Liver (tissue), 9 donors: ENCODE measurements around the gene EPHA5. TPM values are rescaled to one million over a fixed set of nuclear protein-coding genes. Genes with fewer than 3 reads are reported as not detected.

ENCODE experiments used
- DNase-seq: peaks from one replicate; pipeline ENCODE4 v3.0.0-alpha.2; 2017; ENCODE audit warnings: low spot score
- H3K27ac ChIP-seq, 2 donors: one replicate each; pipeline ENCODE4 v1.7.0; 2013; ENCODE audit warnings: inconsistent platforms in 2 of 2, low read length in 2 of 2, control low read depth in 1 of 2, low read depth in 1 of 2, mild to moderate bottlenecking in 1 of 2
- H3K27me3 ChIP-seq, 4 donors: one replicate each; pipeline versions ENCODE4 v1.6.1 to v1.7.0; 2013; ENCODE audit warnings: low read length in 3 of 4, inconsistent platforms in 1 of 4, mild to moderate bottlenecking in 1 of 4, moderate library complexity in 1 of 4; ENCODE audit not compliant: control insufficient read depth in 4 of 4, insufficient read depth in 4 of 4
- H3K36me3 ChIP-seq, 4 donors: one replicate each; pipeline versions ENCODE4 v1.6.1 to v1.7.0; 2013; ENCODE audit warnings: low read length in 3 of 4, mild to moderate bottlenecking in 3 of 4, low read depth in 1 of 4, moderate library complexity in 1 of 4; ENCODE audit not compliant: control insufficient read depth in 4 of 4, insufficient read depth in 3 of 4
- H3K4me1 ChIP-seq, 4 donors: one replicate each; pipeline versions ENCODE4 v1.6.1 to v1.7.0; 2013; ENCODE audit warnings: low read length in 3 of 4, mild to moderate bottlenecking in 3 of 4, moderate library complexity in 1 of 4; ENCODE audit not compliant: control insufficient read depth in 4 of 4, insufficient read depth in 4 of 4
- H3K4me3 ChIP-seq, 3 donors: one replicate each; pipeline versions ENCODE4 v1.6.1 to v1.7.0; 2013; ENCODE audit warnings: low read length in 3 of 3, control low read depth in 1 of 3, low read depth in 1 of 3, mild to moderate bottlenecking in 1 of 3
- H3K9ac ChIP-seq, 2 donors: one replicate each; pipeline ENCODE4 v1.7.0; 2013; ENCODE audit warnings: low read length in 2 of 2, mild to moderate bottlenecking in 2 of 2, moderate library complexity in 2 of 2, control low read depth in 1 of 2, low read depth in 1 of 2
- H3K9me3 ChIP-seq, 4 donors: one replicate each; pipeline versions ENCODE4 v1.6.1 to v1.7.0; 2013; ENCODE audit warnings: low read length in 3 of 4; ENCODE audit not compliant: control insufficient read depth in 4 of 4
- EGR1 ChIP-seq, 2 donors: IDR thresholded peaks; 2 replicates each; pipeline ENCODE4 v1.6.1; 2016 to 2018; ENCODE audit warnings: antibody characterized with exemption in 2 of 2, low read depth in 2 of 2
- FOXA1 ChIP-seq: IDR thresholded peaks from 2 replicates; pipeline ENCODE4 v1.6.1; 2016; ENCODE audit warnings: antibody characterized with exemption
- FOXA2 ChIP-seq: IDR thresholded peaks from 2 replicates; pipeline ENCODE4 v1.6.1; 2016; ENCODE audit warnings: antibody characterized with exemption
- GABPA ChIP-seq, 2 donors: IDR thresholded peaks in 1 of 2; conservative IDR thresholded peaks in 1 of 2; 2 replicates each; pipeline ENCODE4 v1.6.1; 2016; ENCODE audit warnings: antibody characterized with exemption in 2 of 2, mild to moderate bottlenecking in 1 of 2, moderate library complexity in 1 of 2
- HNF4A ChIP-seq, 2 donors: conservative IDR thresholded peaks; 2 replicates each; pipeline ENCODE4 v1.6.1; 2016; ENCODE audit warnings: antibody characterized with exemption in 2 of 2, mild to moderate bottlenecking in 2 of 2
- HNF4G ChIP-seq: IDR thresholded peaks from 2 replicates; pipeline ENCODE4 v1.6.1; 2016; ENCODE audit warnings: antibody characterized with exemption
- JUND ChIP-seq, 2 donors: IDR thresholded peaks; 2 replicates each; pipeline ENCODE4 v1.6.1; 2016; ENCODE audit warnings: antibody characterized with exemption in 2 of 2
- NR2F2 ChIP-seq: IDR thresholded peaks from 2 replicates; pipeline ENCODE4 v1.6.1; 2016; ENCODE audit warnings: antibody characterized with exemption
- RAD21 ChIP-seq, 2 donors: IDR thresholded peaks; 2 replicates each; pipeline ENCODE4 v1.6.1; 2016; ENCODE audit warnings: antibody characterized with exemption in 2 of 2, mild to moderate bottlenecking in 2 of 2
- RXRA ChIP-seq, 2 donors: IDR thresholded peaks; 2 replicates each; pipeline ENCODE4 v1.6.1; 2017 to 2018; ENCODE audit warnings: antibody characterized with exemption in 2 of 2, mild to moderate bottlenecking in 1 of 2
- SP1 ChIP-seq: IDR thresholded peaks from 2 replicates; pipeline ENCODE4 v1.6.1; 2018; ENCODE audit warnings: antibody characterized with exemption, mild to moderate bottlenecking
- TAF1 ChIP-seq: conservative IDR thresholded peaks from 2 replicates; pipeline ENCODE4 v1.6.1; 2016; ENCODE audit warnings: antibody characterized with exemption, mild to moderate bottlenecking
- YY1 ChIP-seq: IDR thresholded peaks from 2 replicates; pipeline ENCODE4 v1.6.1; 2016; ENCODE audit warnings: antibody characterized with exemption, mild to moderate bottlenecking
- WGBS: extraction: QIAGEN DNeasy Blood & Tissue Kit; methylation state at CpG from one replicate; pipeline ENCODE4 v1.1.7; 2013; 5-methylcytosine and 5-hydroxymethylcytosine counted together
- polyA plus RNA-seq, 2 donors: library from polyadenylated mRNA; stranded (reverse) in 1 of 2; unstranded in 1 of 2; fragments of 200-250 nt in 1 of 2; fragments of >200 nt in 1 of 2; fragmentation: Nextera tagmentation in 1 of 2; extraction: Ambion mirVana in 1 of 2; gene quantifications; one replicate each; pipeline versions ENCODE4 v1.2.1 to v1.2.3, GENCODE V29; 2013 to 2015
- total RNA-seq, 2 donors: library from RNA; depleted of rRNA; stranded (reverse); fragments of >200 nt; gene quantifications; one replicate each; pipeline ENCODE4 v1.2.3, GENCODE V29; 2014
- TF ChIP-seq, protein P1 (sequence below): IDR thresholded peaks from 2 replicates; pipeline ENCODE4 v1.6.1; 2016; ENCODE audit warnings: antibody characterized with exemption, mild to moderate bottlenecking
- TF ChIP-seq, protein P2 (sequence below): fragments of 150-350 bp; IDR thresholded peaks from 2 replicates; pipeline ENCODE4 v1.5.1; 2017; ENCODE audit warnings: improper control_type of control experiment, low read depth, low read length; ENCODE audit not compliant: missing input control
- TF ChIP-seq, protein P3 (sequence below): IDR thresholded peaks from 2 replicates; pipeline ENCODE4 v1.6.1; 2016; ENCODE audit warnings: antibody characterized with exemption
- TF ChIP-seq, protein P4 (sequence below): IDR thresholded peaks from 2 replicates; pipeline ENCODE4 v1.6.1; 2016; ENCODE audit warnings: antibody characterized with exemption
- TF ChIP-seq, protein P5 (sequence below): IDR thresholded peaks from 2 replicates; pipeline ENCODE4 v1.6.1; 2016; ENCODE audit warnings: antibody characterized with exemption
- donor health status: healthy.
- donor health status: healthy.
- donor health status: healthy.
- donor health status: healthy.
- donor health status: healthy.

Gene EPHA5
- total and polyA plus RNA-seq, 4 donors = not detected

DNA sequence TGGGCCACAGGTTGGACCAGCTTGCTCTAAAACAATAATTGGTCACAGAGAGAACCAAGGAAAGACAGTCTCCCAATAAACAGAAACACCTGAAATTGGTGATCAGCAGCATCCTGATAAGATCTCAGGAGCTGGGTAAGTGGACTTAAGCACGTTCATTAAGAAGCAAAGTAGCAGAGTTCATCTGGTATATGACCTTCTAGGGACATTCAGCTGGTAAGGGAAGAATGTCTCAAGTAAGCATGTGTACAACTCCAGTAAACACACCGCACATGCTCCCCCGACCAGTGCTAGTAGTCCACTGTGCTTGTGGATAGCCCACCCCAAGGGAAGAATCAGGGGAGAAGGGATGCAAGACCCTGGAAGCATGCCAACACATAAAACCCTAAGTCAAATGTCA lies 216.9 kb downstream of the EPHA5 start:
- Histone ChIP-seq H3K27ac (no peak overlapping the region), H3K9ac (no peak overlapping the region), H3K27me3 (no peaks in the 10 kb centered on the region), H3K4me3 (no peak overlapping the region), H3K4me1 (no peaks in the 10 kb centered on the region), H3K36me3 (no peaks in the 10 kb centered on the region), H3K9me3 (no peaks in the 10 kb centered on the region)
- no peak for DNase-seq
- TF ChIP-seq, protein P1, sequence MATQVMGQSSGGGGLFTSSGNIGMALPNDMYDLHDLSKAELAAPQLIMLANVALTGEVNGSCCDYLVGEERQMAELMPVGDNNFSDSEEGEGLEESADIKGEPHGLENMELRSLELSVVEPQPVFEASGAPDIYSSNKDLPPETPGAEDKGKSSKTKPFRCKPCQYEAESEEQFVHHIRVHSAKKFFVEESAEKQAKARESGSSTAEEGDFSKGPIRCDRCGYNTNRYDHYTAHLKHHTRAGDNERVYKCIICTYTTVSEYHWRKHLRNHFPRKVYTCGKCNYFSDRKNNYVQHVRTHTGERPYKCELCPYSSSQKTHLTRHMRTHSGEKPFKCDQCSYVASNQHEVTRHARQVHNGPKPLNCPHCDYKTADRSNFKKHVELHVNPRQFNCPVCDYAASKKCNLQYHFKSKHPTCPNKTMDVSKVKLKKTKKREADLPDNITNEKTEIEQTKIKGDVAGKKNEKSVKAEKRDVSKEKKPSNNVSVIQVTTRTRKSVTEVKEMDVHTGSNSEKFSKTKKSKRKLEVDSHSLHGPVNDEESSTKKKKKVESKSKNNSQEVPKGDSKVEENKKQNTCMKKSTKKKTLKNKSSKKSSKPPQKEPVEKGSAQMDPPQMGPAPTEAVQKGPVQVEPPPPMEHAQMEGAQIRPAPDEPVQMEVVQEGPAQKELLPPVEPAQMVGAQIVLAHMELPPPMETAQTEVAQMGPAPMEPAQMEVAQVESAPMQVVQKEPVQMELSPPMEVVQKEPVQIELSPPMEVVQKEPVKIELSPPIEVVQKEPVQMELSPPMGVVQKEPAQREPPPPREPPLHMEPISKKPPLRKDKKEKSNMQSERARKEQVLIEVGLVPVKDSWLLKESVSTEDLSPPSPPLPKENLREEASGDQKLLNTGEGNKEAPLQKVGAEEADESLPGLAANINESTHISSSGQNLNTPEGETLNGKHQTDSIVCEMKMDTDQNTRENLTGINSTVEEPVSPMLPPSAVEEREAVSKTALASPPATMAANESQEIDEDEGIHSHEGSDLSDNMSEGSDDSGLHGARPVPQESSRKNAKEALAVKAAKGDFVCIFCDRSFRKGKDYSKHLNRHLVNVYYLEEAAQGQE = no peak
- no peak for TF ChIP-seq FOXA1
- no peak for TF ChIP-seq EGR1 (IDR thresholded peaks at IDR 0.05; ENCODE audit: low read depth in 2 of 2)
- no peak for TF ChIP-seq HNF4A (conservative IDR thresholded peaks at IDR 0.05)
- TF ChIP-seq RAD21 (IDR thresholded peaks at IDR 0.05) = no peak
- no peak for TF ChIP-seq TAF1
- TF ChIP-seq, protein P2, sequence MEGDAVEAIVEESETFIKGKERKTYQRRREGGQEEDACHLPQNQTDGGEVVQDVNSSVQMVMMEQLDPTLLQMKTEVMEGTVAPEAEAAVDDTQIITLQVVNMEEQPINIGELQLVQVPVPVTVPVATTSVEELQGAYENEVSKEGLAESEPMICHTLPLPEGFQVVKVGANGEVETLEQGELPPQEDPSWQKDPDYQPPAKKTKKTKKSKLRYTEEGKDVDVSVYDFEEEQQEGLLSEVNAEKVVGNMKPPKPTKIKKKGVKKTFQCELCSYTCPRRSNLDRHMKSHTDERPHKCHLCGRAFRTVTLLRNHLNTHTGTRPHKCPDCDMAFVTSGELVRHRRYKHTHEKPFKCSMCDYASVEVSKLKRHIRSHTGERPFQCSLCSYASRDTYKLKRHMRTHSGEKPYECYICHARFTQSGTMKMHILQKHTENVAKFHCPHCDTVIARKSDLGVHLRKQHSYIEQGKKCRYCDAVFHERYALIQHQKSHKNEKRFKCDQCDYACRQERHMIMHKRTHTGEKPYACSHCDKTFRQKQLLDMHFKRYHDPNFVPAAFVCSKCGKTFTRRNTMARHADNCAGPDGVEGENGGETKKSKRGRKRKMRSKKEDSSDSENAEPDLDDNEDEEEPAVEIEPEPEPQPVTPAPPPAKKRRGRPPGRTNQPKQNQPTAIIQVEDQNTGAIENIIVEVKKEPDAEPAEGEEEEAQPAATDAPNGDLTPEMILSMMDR = no peak
- no peak for TF ChIP-seq JUND (IDR thresholded peaks at IDR 0.05)
- TF ChIP-seq, protein P3, sequence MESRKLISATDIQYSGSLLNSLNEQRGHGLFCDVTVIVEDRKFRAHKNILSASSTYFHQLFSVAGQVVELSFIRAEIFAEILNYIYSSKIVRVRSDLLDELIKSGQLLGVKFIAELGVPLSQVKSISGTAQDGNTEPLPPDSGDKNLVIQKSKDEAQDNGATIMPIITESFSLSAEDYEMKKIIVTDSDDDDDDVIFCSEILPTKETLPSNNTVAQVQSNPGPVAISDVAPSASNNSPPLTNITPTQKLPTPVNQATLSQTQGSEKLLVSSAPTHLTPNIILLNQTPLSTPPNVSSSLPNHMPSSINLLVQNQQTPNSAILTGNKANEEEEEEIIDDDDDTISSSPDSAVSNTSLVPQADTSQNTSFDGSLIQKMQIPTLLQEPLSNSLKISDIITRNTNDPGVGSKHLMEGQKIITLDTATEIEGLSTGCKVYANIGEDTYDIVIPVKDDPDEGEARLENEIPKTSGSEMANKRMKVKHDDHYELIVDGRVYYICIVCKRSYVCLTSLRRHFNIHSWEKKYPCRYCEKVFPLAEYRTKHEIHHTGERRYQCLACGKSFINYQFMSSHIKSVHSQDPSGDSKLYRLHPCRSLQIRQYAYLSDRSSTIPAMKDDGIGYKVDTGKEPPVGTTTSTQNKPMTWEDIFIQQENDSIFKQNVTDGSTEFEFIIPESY = no peak
- TF ChIP-seq HNF4G = no peak
- no peak for TF ChIP-seq GABPA (IDR thresholded peaks at IDR 0.05 in 1 of 2, conservative IDR thresholded peaks at IDR 0.05 in 1 of 2)
- 58% methylated on average over 3 of the region's 3 CpGs for WGBS

DNA sequence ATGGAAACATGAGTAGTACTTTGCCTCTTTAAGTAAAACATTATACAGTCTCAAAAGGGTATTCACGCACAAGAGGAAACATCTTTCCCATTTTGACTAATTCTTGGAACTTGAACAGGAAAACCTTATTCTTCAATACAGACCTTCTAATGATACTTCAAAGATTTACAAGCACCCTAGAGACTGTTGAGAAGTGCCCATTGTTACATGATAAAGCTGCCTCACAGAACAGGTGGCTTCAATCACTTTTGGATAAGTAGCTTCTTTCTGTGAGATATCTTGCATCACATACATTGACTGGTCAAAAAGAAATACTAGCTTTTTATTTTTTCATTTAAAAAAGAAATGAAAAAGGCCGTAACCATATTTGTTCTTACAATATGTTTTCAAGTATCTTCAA lies 219.4 kb downstream of the EPHA5 start:
- TF ChIP-seq, protein P4, sequence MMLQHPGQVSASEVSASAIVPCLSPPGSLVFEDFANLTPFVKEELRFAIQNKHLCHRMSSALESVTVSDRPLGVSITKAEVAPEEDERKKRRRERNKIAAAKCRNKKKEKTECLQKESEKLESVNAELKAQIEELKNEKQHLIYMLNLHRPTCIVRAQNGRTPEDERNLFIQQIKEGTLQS = no peak
- TF ChIP-seq, protein P2 = no peak
- TF ChIP-seq YY1 = no peak
- no peak for TF ChIP-seq FOXA1
- TF ChIP-seq RAD21 (IDR thresholded peaks at IDR 0.05) = no peak
- no peak for TF ChIP-seq HNF4A (conservative IDR thresholded peaks at IDR 0.05)
- no peak for TF ChIP-seq FOXA2
- TF ChIP-seq RXRA (IDR thresholded peaks at IDR 0.05) = no peak
- TF ChIP-seq, protein P5, sequence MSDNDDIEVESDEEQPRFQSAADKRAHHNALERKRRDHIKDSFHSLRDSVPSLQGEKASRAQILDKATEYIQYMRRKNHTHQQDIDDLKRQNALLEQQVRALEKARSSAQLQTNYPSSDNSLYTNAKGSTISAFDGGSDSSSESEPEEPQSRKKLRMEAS = no peak
- no peak for TF ChIP-seq TAF1
- TF ChIP-seq NR2F2 = no peak
- no peak for TF ChIP-seq HNF4G
- no peak for TF ChIP-seq JUND (IDR thresholded peaks at IDR 0.05)
- TF ChIP-seq EGR1 (IDR thresholded peaks at IDR 0.05; ENCODE audit: low read depth in 2 of 2) = no peak
- TF ChIP-seq, protein P1 = no peak
- no peak for TF ChIP-seq GABPA (IDR thresholded peaks at IDR 0.05 in 1 of 2, conservative IDR thresholded peaks at IDR 0.05 in 1 of 2)
- TF ChIP-seq SP1 = no peak
- Histone ChIP-seq H3K36me3 (no peaks in the 10 kb centered on the region), H3K27me3 (peaks cover 0 to under 1% (median 0%) of the 10 kb centered on the region in 4 donors), H3K9me3 (no peaks in the 10 kb centered on the region), H3K9ac (no peak overlapping the region), H3K4me3 (no peak overlapping the region), H3K27ac (no peak overlapping the region), H3K4me1 (no peaks in the 10 kb centered on the region)
- WGBS = 84% methylated on average over 2 of the region's 2 CpGs
- no peak for DNase-seq
